SK-N-SH (cell line): ENCODE results near the gene GFOD2. TPM values are rescaled to one million over a fixed set of nuclear protein-coding genes. Genes with fewer than 3 reads are reported as not detected.

Experiments used
- CTCF ChIA-PET: fragments of 300-600, 350-600 bp; formaldehyde crosslinking; extraction: SDS; loops from one replicate; lab custom pipeline; 2021; lab: Yijun Ruan, JAX
- POLR2A ChIA-PET: fragments of 350-600 bp; sonication (Branson Sonifier 250); formaldehyde crosslinking; extraction: SDS; loops from one replicate; lab custom pipeline; 2020; ENCODE audit warnings: antibody characterized with exemption, inconsistent platforms; lab: Yijun Ruan, JAX
- DNase-seq: peaks from one replicate; pipeline ENCODE4 v3.0.0; 2012
- H2AFZ ChIP-seq: fragments of 200-600 bp; sonication (generic); 2 replicates; pipeline ENCODE4 v1.8.1; 2016; ENCODE audit warnings: antibody characterized with exemption, mild to moderate bottlenecking, low read depth
- H3F3A ChIP-seq: fragments of 200-600 bp; sonication (generic); replicated peaks from 2 replicates; pipeline ENCODE3; 2016; ENCODE audit warnings: antibody characterized with exemption, mild to moderate bottlenecking; ENCODE audit not compliant: insufficient read depth
- H3K27ac ChIP-seq, 2 experiments: fragments of 200-500 bp in 1 of 2; fragments of 200-600 bp in 1 of 2; sonication (Bioruptor generic) in 1 of 2; sonication (generic), shearing (Covaris generic) in 1 of 2; 2 replicates each; pipeline versions ENCODE4 v1.5.1 to v1.6.1; 2014 to 2016; ENCODE audit warnings: low read depth in 2 of 2, inconsistent platforms in 1 of 2, low read length in 1 of 2, mild to moderate bottlenecking in 1 of 2, mixed read lengths in 1 of 2
- H3K27me3 ChIP-seq: fragments of 200-600 bp; sonication (generic), shearing (Covaris generic); 2 replicates; pipeline ENCODE4 v1.6.1; 2016; ENCODE audit warnings: mixed run types; ENCODE audit not compliant: insufficient read depth
- H3K36me3 ChIP-seq, 2 experiments: fragments of 200-500 bp in 1 of 2; fragments of 200-600 bp in 1 of 2; sonication (Bioruptor generic) in 1 of 2; sonication (generic) in 1 of 2; replicated peaks in 1 of 2; 2 replicates each; pipeline versions ENCODE3 to v1.5.1; 2014 to 2016; ENCODE audit warnings: low read length in 1 of 2, mild to moderate bottlenecking in 1 of 2; ENCODE audit not compliant: insufficient read depth in 2 of 2, control insufficient read depth in 1 of 2
- H3K4me1 ChIP-seq, 2 experiments: fragments of 200-500 bp in 1 of 2; fragments of 200-600 bp in 1 of 2; sonication (Bioruptor generic) in 1 of 2; sonication (generic), shearing (Covaris generic) in 1 of 2; 2 replicates each; pipeline versions ENCODE4 v1.5.1 to v1.6.1; 2014 to 2016; ENCODE audit warnings: low read depth in 1 of 2, low read length in 1 of 2, mixed run types in 1 of 2; ENCODE audit not compliant: insufficient read depth in 2 of 2, control insufficient read depth in 1 of 2
- H3K4me2 ChIP-seq: fragments of 200-600 bp; sonication (generic), shearing (Covaris generic); 2 replicates; pipeline ENCODE4 v1.6.1; 2017; ENCODE audit warnings: mixed run types
- H3K4me3 ChIP-seq, 2 experiments: fragments of 200-500 bp in 1 of 2; fragments of 200-600 bp in 1 of 2; sonication (Bioruptor generic) in 1 of 2; sonication (generic), shearing (Covaris generic) in 1 of 2; 2 replicates each; pipeline versions ENCODE4 v1.5.1 to v1.8.1; 2014 to 2016; ENCODE audit warnings: low read depth in 2 of 2, inconsistent platforms in 1 of 2, low read length in 1 of 2, mild to moderate bottlenecking in 1 of 2, mixed read lengths in 1 of 2, moderate library complexity in 1 of 2
- H3K79me2 ChIP-seq: fragments of 200-600 bp; sonication (generic); 2 replicates; pipeline ENCODE4 v1.8.1; 2017; ENCODE audit warnings: mild to moderate bottlenecking; ENCODE audit not compliant: insufficient read depth
- H3K9ac ChIP-seq: fragments of 200-600 bp; sonication (generic); 2 replicates; pipeline ENCODE4 v1.6.1; 2017; ENCODE audit warnings: mixed run types
- H3K9me2 ChIP-seq: fragments of 200-600 bp; sonication (generic); 2 replicates; pipeline ENCODE4 v1.6.1; 2017; ENCODE audit warnings: mixed run types
- H3K9me3 ChIP-seq: fragments of 200-600 bp; sonication (generic); 2 replicates; pipeline ENCODE4 v1.6.1; 2017; ENCODE audit warnings: mixed run types, mild to moderate bottlenecking, moderate library complexity
- H4K20me1 ChIP-seq: fragments of 200-600 bp; sonication (generic); 2 replicates; pipeline ENCODE4 v1.6.1; 2017; ENCODE audit warnings: mild to moderate bottlenecking, mixed run types; ENCODE audit not compliant: insufficient read depth
- CHD2 ChIP-seq: fragments of 150-350 bp; IDR thresholded peaks from 2 replicates; pipeline ENCODE4 v1.6.1; 2018; ENCODE audit warnings: low read length; ENCODE audit not compliant: partially characterized antibody
- FOXJ3 ChIP-seq: sonication (generic); formaldehyde crosslinking; IDR thresholded peaks from 2 replicates; pipeline ENCODE4 v1.5.1; 2020; ENCODE audit warnings: mild to moderate bottlenecking, missing genetic modification reagents
- GABPA ChIP-seq: IDR thresholded peaks from 2 replicates; pipeline ENCODE4 v1.4.0; 2012; ENCODE audit warnings: low read depth, mild to moderate bottlenecking
- GATA2 ChIP-seq: sonication (generic); formaldehyde crosslinking; IDR thresholded peaks from 2 replicates; pipeline ENCODE4 v1.5.0; 2020; ENCODE audit warnings: mild to moderate bottlenecking, missing genetic modification reagents
- MXI1 ChIP-seq: IDR thresholded peaks from 2 replicates; pipeline ENCODE4 v1.6.1; 2012; ENCODE audit warnings: mild to moderate bottlenecking, low read depth, low read length, improper control_type of control experiment
- NRF1 ChIP-seq: IDR thresholded peaks from 2 replicates; pipeline ENCODE4 v1.6.1; 2012; ENCODE audit warnings: low read depth, mild to moderate bottlenecking, low read length
- SIN3A ChIP-seq: IDR thresholded peaks from 2 replicates; pipeline ENCODE4 v1.6.1; 2012; ENCODE audit warnings: low read depth, mild to moderate bottlenecking, low read length, moderate library complexity, borderline replicate concordance
- TEAD4 ChIP-seq: IDR thresholded peaks from 2 replicates; pipeline ENCODE4 v1.4.0; 2012; ENCODE audit warnings: mild to moderate bottlenecking, borderline replicate concordance; ENCODE audit not compliant: insufficient read depth
- WGBS: methylation state at CpG from one replicate; pipeline ENCODE4 v1.1.6; 2017; ENCODE audit warnings: low lambda C conversion rate; 5-methylcytosine and 5-hydroxymethylcytosine counted together
- polyA plus RNA-seq, 3 experiments: library from polyadenylated mRNA; depleted of rRNA; stranded (reverse); fragments of >200 nt; gene quantifications; 2 replicates each; pipeline ENCODE4 v1.2.3, GENCODE V29; 2012
- TF ChIP-seq, protein P1 (sequence below): IDR thresholded peaks from 2 replicates; pipeline ENCODE4 v1.4.0; 2012; ENCODE audit warnings: low read depth
- TF ChIP-seq, protein P2 (sequence below): fragments of 150-350 bp; IDR thresholded peaks from 2 replicates; pipeline ENCODE4 v1.6.1; 2016; ENCODE audit warnings: mild to moderate bottlenecking, low read depth, low read length
- TF ChIP-seq, protein P3 (sequence below): IDR thresholded peaks from 2 replicates; pipeline ENCODE4 v1.6.1; 2012; ENCODE audit warnings: mild to moderate bottlenecking, low read depth, low read length, moderate library complexity
- TF ChIP-seq, protein P4 (sequence below): fragments of 150-350 bp; IDR thresholded peaks from 2 replicates; pipeline ENCODE4 v1.6.1; 2017; ENCODE audit warnings: antibody characterized with exemption, low read length, low read depth, borderline replicate concordance

The GFOD2 gene
- polyA plus RNA-seq, 1 of the 3 experiments (the other 2 are of a cell fraction), result 19.0 TPM

DNA sequence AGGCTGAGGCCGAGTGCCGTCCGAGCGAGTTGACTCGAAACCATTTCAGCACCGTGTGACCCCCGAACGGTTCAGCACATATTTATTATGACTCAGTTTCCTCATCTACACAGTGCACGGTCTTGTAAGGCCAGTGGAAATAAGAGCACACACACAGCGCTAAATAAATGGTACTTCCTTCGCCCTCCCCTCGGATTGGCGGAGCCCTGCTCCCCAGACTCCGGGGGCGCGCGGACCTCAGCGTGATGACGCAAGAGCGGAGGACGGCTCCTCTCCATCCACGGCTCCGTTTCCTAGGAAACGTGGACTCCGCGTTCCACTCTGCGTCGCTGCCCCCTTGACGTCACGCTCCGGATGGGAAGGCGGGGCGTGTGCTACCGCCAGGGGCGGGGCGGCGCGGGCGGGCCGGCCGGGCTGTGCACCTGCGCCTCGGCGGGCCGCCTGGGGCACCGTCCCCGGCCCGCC is 58.5 kb downstream of the GFOD2 start, which contains the start of gene PARD6A:
TSS of gene PARD6A (plus strand) at position 397 of the 465 bp plus-strand sequence. CDS start 79 bp downstream, outside the sequence.
- Histone ChIP-seq H3K27ac (peak within 1 kb of the TSS; percentile 94 to 95), H3K79me2 (peaks cover 17% of the 10 kb centered on the region), H3K36me3 (peaks cover 0 to 26% of the 10 kb centered on the region in 2 experiments), H3K27me3 (no peaks in the 10 kb centered on the region), H3K9ac (peak within 1 kb of the TSS; percentile 82), H3K9me3 (no peaks in the 10 kb centered on the region), H3F3A (peaks cover 12% of the 10 kb centered on the region), H3K4me1 (peaks cover 0 to 25% of the 10 kb centered on the region in 2 experiments; a peak in 1 of 4 replicates), H4K20me1 (0 out of 2 replicates have a peak, but pooled peaks cover 3% of the 10 kb centered on the region), H2AFZ (peak within 1 kb of the TSS; percentile 89), H3K9me2 (no peaks in the 10 kb centered on the region), H3K4me3 (peak within 1 kb of the TSS; percentile 87 to 97), H3K4me2 (peak within 1 kb of the TSS; percentile 93)
- 0% methylated on average over 9 of the region's 48 CpGs for WGBS
- CTCF ChIA-PET, result interaction anchor here (0.9 to 18.3 kb wide), 9 partner anchors 12 to 168 kb away, joined by 3 to 246 read pairs (median 7); partner anchors contain the start of genes CARMIL2 and CTCF
- TF ChIP-seq TEAD4, result no peak
- TF ChIP-seq, protein P1, sequence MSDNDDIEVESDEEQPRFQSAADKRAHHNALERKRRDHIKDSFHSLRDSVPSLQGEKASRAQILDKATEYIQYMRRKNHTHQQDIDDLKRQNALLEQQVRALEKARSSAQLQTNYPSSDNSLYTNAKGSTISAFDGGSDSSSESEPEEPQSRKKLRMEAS, result peak; percentile 51; the same call in 1 of the 2 replicates
- TF ChIP-seq, protein P2, sequence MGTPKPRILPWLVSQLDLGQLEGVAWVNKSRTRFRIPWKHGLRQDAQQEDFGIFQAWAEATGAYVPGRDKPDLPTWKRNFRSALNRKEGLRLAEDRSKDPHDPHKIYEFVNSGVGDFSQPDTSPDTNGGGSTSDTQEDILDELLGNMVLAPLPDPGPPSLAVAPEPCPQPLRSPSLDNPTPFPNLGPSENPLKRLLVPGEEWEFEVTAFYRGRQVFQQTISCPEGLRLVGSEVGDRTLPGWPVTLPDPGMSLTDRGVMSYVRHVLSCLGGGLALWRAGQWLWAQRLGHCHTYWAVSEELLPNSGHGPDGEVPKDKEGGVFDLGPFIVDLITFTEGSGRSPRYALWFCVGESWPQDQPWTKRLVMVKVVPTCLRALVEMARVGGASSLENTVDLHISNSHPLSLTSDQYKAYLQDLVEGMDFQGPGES, result no peak
- TF ChIP-seq GATA2, result no peak
- peak; percentile 77 for TF ChIP-seq MXI1
- peak; percentile 42; the same call in 1 of the 2 replicates for TF ChIP-seq NRF1
- peak; percentile 56; the same call in 1 of the 2 replicates for TF ChIP-seq SIN3A
- TF ChIP-seq GABPA, result peak; percentile 48; the same call in 1 of the 2 replicates
- POLR2A ChIA-PET, result interaction anchor here (0.6 to 1.4 kb wide), 11 partner anchors 8 to 274 kb away, joined by 3 to 8 read pairs (median 4); partner anchors contain the start of genes CARMIL2, CTCF, RANBP10 and RIPOR1
- DNase-seq, result peak; percentile 99

DNA sequence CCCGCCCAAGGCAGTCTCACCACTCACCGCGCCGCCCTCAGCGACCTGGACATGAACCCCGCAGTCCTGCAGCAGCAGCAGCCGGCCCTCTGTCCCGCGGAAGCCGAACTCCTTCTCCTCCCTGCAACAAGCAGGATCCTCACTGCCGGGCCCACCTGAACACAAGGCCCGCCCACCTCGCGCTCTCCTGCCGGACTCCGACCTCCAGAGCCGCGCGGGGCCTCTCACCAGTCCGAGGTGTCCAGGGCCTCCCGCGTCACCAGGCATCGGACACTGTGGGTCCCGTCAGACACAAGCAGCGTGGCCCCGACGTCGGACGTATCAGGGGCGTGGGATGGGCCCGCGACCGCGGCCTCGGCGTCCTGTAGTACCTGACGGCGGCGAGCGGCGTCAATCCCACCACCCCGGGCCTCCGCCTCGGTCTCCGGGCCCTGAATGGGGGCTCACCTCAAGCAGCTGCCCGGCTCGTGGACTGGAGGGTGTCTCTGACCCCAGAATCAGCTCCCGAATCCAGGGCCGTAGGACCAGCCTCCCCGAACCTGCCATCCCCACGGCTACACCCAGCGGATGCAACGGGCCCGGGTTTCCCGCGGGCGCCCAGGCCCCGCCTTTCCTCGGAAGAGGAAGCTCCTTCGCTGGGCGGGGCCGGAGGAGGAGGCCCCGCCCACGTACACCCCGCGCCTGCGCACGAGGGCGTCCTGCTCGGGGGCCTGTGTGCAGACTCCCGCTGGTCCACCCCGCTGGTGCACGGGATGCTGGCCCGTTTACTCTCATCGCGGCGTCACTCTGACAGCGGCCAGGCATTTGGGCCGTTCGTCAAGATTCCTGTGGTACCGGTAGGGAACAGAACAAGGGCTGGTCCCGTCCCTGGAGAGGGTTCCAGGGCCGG is 59.2 kb downstream of the GFOD2 start, which contains the start of gene ACD:
TSS of gene ACD (minus strand) at position 586 of the 889 bp plus-strand sequence. CDS start at position 546, 40 bp downstream.
- under 1% methylated on average over 37 of the region's 83 CpGs for whole genome bisulfite sequencing
- no peaks in the 10 kb centered on the region for H3K27me3 ChIP-seq
- H3K79me2 ChIP-seq, result peaks cover 17% of the 10 kb centered on the region
- H3F3A ChIP-seq, result peaks cover 15% of the 10 kb centered on the region
- H2AFZ ChIP-seq, result peak within 1 kb of the TSS; percentile 89
- H3K4me3 ChIP-seq, result peak within 1 kb of the TSS; percentile 87 to 97
- H3K4me2 ChIP-seq, result peak within 1 kb of the TSS; percentile 93
- no peaks in the 10 kb centered on the region for H3K9me3 ChIP-seq
- no peaks in the 10 kb centered on the region for H3K9me2 ChIP-seq
- peak within 1 kb of the TSS; percentile 94 to 95 for H3K27ac ChIP-seq
- DNase-seq, result peak; percentile 99
- peak within 1 kb of the TSS; percentile 82 for H3K9ac ChIP-seq
- ChIA-PET POLR2A (interaction anchor here (0.6 to 1.4 kb wide), 13 partner anchors 8 to 275 kb away, joined by 3 to 8 read pairs (median 4); partner anchors contain the start of genes CARMIL2, CTCF, GFOD2 and RANBP10), CTCF (interaction anchor here (1.0 to 18.3 kb wide), 9 partner anchors 13 to 168 kb away, joined by 3 to 246 read pairs (median 8); partner anchors contain the start of genes CARMIL2 and CTCF)
- peaks cover 0 to 22% of the 10 kb centered on the region in 2 experiments; a peak in 1 of 4 replicates for H3K4me1 ChIP-seq
- 0 out of 2 replicates have a peak, but pooled peaks cover 3% of the 10 kb centered on the region for H4K20me1 ChIP-seq
- H3K36me3 ChIP-seq, result peaks cover 0 to 26% of the 10 kb centered on the region in 2 experiments
- TF ChIP-seq, protein P3, sequence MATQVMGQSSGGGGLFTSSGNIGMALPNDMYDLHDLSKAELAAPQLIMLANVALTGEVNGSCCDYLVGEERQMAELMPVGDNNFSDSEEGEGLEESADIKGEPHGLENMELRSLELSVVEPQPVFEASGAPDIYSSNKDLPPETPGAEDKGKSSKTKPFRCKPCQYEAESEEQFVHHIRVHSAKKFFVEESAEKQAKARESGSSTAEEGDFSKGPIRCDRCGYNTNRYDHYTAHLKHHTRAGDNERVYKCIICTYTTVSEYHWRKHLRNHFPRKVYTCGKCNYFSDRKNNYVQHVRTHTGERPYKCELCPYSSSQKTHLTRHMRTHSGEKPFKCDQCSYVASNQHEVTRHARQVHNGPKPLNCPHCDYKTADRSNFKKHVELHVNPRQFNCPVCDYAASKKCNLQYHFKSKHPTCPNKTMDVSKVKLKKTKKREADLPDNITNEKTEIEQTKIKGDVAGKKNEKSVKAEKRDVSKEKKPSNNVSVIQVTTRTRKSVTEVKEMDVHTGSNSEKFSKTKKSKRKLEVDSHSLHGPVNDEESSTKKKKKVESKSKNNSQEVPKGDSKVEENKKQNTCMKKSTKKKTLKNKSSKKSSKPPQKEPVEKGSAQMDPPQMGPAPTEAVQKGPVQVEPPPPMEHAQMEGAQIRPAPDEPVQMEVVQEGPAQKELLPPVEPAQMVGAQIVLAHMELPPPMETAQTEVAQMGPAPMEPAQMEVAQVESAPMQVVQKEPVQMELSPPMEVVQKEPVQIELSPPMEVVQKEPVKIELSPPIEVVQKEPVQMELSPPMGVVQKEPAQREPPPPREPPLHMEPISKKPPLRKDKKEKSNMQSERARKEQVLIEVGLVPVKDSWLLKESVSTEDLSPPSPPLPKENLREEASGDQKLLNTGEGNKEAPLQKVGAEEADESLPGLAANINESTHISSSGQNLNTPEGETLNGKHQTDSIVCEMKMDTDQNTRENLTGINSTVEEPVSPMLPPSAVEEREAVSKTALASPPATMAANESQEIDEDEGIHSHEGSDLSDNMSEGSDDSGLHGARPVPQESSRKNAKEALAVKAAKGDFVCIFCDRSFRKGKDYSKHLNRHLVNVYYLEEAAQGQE, result no peak
- TF ChIP-seq, protein P4, sequence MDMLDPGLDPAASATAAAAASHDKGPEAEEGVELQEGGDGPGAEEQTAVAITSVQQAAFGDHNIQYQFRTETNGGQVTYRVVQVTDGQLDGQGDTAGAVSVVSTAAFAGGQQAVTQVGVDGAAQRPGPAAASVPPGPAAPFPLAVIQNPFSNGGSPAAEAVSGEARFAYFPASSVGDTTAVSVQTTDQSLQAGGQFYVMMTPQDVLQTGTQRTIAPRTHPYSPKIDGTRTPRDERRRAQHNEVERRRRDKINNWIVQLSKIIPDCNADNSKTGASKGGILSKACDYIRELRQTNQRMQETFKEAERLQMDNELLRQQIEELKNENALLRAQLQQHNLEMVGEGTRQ, result no peak
- TF ChIP-seq NRF1, result peak; percentile 97
- TF ChIP-seq CHD2, result no peak
- TF ChIP-seq FOXJ3 (CRISPR knock-in tag), result no peak
- no peak for TF ChIP-seq GATA2
- TF ChIP-seq, protein P2, result no peak
